HEK293 (cell line): ENCODE data around the gene CDC73.

ENCODE experiments used
- CTCF ChIP-seq: fragments of 450-650 bp; formaldehyde crosslinking; IDR thresholded peaks from 2 replicates; pipeline ENCODE4 v1.5.1; 2016; ENCODE audit warnings: missing biosample characterization, missing genetic modification characterization
- ZBTB17 ChIP-seq: fragments of 450-650 bp; formaldehyde crosslinking; IDR thresholded peaks from 2 replicates; pipeline ENCODE4 v1.5.1; 2016; ENCODE audit warnings: missing biosample characterization, missing genetic modification characterization
- ZNF549 ChIP-seq: fragments of 450-650 bp; IDR thresholded peaks from 2 replicates; pipeline ENCODE4 v1.5.1; 2018; ENCODE audit warnings: missing biosample characterization, missing genetic modification characterization, mild to moderate bottlenecking, inconsistent platforms, moderate library complexity
- ZNF777 ChIP-seq: fragments of 450-650 bp; formaldehyde crosslinking; IDR thresholded peaks from 2 replicates; pipeline ENCODE4 v1.5.1; 2017; ENCODE audit warnings: missing biosample characterization, missing genetic modification characterization, borderline replicate concordance

- TF ChIP-seq ZNF549 (tag by site-specific recombination) = no peak
- TF ChIP-seq ZNF777 (tag by site-specific recombination) = no peak
- no peak for TF ChIP-seq ZBTB17
- TF ChIP-seq CTCF (tag by site-specific recombination) = no peak
Measured at GRCh38 chr1:193113992-193114332, 7.9 kb upstream of the CDC73 start.
